Tibial nerve (tissue), 4 donors: ENCODE data around the gene AGFG2. TPM values are rescaled to one million over a fixed set of nuclear protein-coding genes. Genes with fewer than 3 reads are reported as not detected.

Experiments used
- DNase-seq, 2 donors: peaks; one replicate each; pipeline ENCODE4 v3.0.0-alpha.2; 2019; ENCODE audit warnings: low spot score in 2 of 2
- H3K27ac ChIP-seq, 4 donors: fragments of 200-600 bp; sonication (generic) in 3 of 4; one replicate each; pipeline ENCODE4 v1.5.1; 2017 to 2019; ENCODE audit warnings: mild to moderate bottlenecking in 1 of 4
- H3K27me3 ChIP-seq, 2 donors: fragments of 200-600 bp; sonication (generic) in 1 of 2; one replicate each; pipeline versions ENCODE4 v1.5.1 to v1.6.0; 2017 to 2019
- H3K36me3 ChIP-seq, 3 donors: fragments of 200-600 bp; sonication (generic); one replicate each; pipeline ENCODE4 v1.5.1; 2018 to 2019
- H3K4me1 ChIP-seq, 4 donors: fragments of 200-600 bp; sonication (generic) in 3 of 4; one replicate each; pipeline ENCODE4 v1.5.1; 2017 to 2019
- H3K4me3 ChIP-seq, 4 donors: fragments of 200-600 bp; sonication (generic) in 3 of 4; one replicate each; pipeline ENCODE4 v1.5.1; 2017 to 2019; ENCODE audit warnings: mild to moderate bottlenecking in 1 of 4, moderate library complexity in 1 of 4
- H3K9me3 ChIP-seq, 4 donors: fragments of 200-600 bp; sonication (generic) in 3 of 4; one replicate each; pipeline ENCODE4 v1.5.1; 2017 to 2019
- CTCF ChIP-seq, 5 experiments: fragments of 200-600 bp in 3 of 5; fragments of 450-650 bp in 2 of 5; sonication (generic) in 3 of 5; IDR thresholded peaks; one replicate each; pipeline ENCODE4 v1.5.1; 2016 to 2019; ENCODE audit warnings: antibody characterized with exemption in 5 of 5, mild to moderate bottlenecking in 3 of 5, moderate library complexity in 2 of 5
- EP300 ChIP-seq, 2 donors: sonication (generic); formaldehyde crosslinking; IDR thresholded peaks; one replicate each; pipeline ENCODE4 v1.6.1; 2017; ENCODE audit warnings: antibody characterized with exemption in 2 of 2, mild to moderate bottlenecking in 1 of 2
- POLR2A ChIP-seq, 2 donors: fragments of 450-650 bp; IDR thresholded peaks; one replicate each; pipeline ENCODE4 v1.6.1; 2017; ENCODE audit warnings: antibody characterized with exemption in 2 of 2, mild to moderate bottlenecking in 2 of 2, moderate library complexity in 2 of 2
- WGBS, 2 donors: methylation state at CpG; one replicate each; pipeline ENCODE4 v1.1.5; 2018; 5-methylcytosine and 5-hydroxymethylcytosine counted together
- total RNA-seq, 4 donors: library from RNA; depleted of rRNA; stranded (reverse); fragments of >200 nt; gene quantifications; one replicate each; pipeline ENCODE4 v1.1.0, GENCODE V29; 2016

Gene AGFG2
- total RNA-seq, 4 donors from 2014 or later: 17.1 to 54.6 (median 35.0) TPM

GRCh38 chr7:100504887-100505611, 34.0 kb upstream of the AGFG2 start:
- Histone ChIP-seq H3K27ac (no peak overlapping the region), H3K4me1 (peaks cover 0 to 11% (median 0%) of the 10 kb centered on the region in 4 donors), H3K4me3 (no peak overlapping the region), H3K27me3 (no peaks in the 10 kb centered on the region), H3K9me3 (no peaks in the 10 kb centered on the region), H3K36me3 (no peaks in the 10 kb centered on the region)
- TF ChIP-seq CTCF (IDR thresholded peaks at IDR 0.05) (no peak), EP300 (IDR thresholded peaks at IDR 0.05) (no peak), POLR2A (IDR thresholded peaks at IDR 0.05) (no peak)
- DNase-seq: no peak
- 88% methylated on average over 9 of the region's 9 CpGs for WGBS, 2 donors

- Histone ChIP-seq H3K36me3 (no peaks in the 10 kb centered on the region), H3K27ac (no peak overlapping the region), H3K9me3 (no peaks in the 10 kb centered on the region), H3K4me3 (no peak overlapping the region), H3K27me3 (no peaks in the 10 kb centered on the region), H3K4me1 (peaks cover 0 to 11% (median 0%) of the 10 kb centered on the region in 4 donors)
- DNase-seq: no peak
- no peak for TF ChIP-seq CTCF (IDR thresholded peaks at IDR 0.05)
- TF ChIP-seq POLR2A (IDR thresholded peaks at IDR 0.05): no peak
- no peak for TF ChIP-seq EP300 (IDR thresholded peaks at IDR 0.05)
- WGBS, 2 donors: 58 to 69% methylated on average over 7 to 8 of the region's 8 CpGs
Measured at GRCh38 chr7:100506356-100506923, 32.6 kb upstream of the AGFG2 start.

- H3K27me3 ChIP-seq: no peaks in the 10 kb centered on the region
- peak in 1 of 2 donors; percentile 44 for TF ChIP-seq EP300 (IDR thresholded peaks at IDR 0.05)
- TF ChIP-seq POLR2A (IDR thresholded peaks at IDR 0.05): no peak
- peak in 1 of 2 donors; percentile 42 for DNase-seq
Measured at GRCh38 chr7:100509231-100509630, 29.8 kb upstream of the AGFG2 start.

GRCh38 chr7:100510437-100511239, 28.4 kb upstream of the AGFG2 start:
- Histone ChIP-seq H3K4me3 (no peak overlapping the region), H3K27me3 (no peaks in the 10 kb centered on the region), H3K9me3 (no peaks in the 10 kb centered on the region), H3K4me1 (peaks cover 0 to 11% (median 2%) of the 10 kb centered on the region in 4 donors), H3K36me3 (no peaks in the 10 kb centered on the region), H3K27ac (no peak overlapping the region)
- 80 to 84% methylated on average over 9 of the region's 9 CpGs for WGBS, 2 donors
- no peak for DNase-seq
- TF ChIP-seq POLR2A (IDR thresholded peaks at IDR 0.05) (no peak), EP300 (IDR thresholded peaks at IDR 0.05) (no peak), CTCF (IDR thresholded peaks at IDR 0.05) (no peak)

More at GRCh38 chr7:100509231-100509630, 29.8 kb upstream of the AGFG2 start:
- Histone ChIP-seq H3K36me3 (no peaks in the 10 kb centered on the region), H3K27ac (peak overlapping the region in 1 of 4 donors; percentile 15), H3K9me3 (no peaks in the 10 kb centered on the region), H3K4me3 (no peak overlapping the region), H3K4me1 (peaks cover 0 to 5% (median 0%) of the 10 kb centered on the region in 4 donors)
- WGBS, 2 donors: 42 to 50% methylated on average over 11 to 14 of the region's 15 CpGs

- Histone ChIP-seq H3K9me3 (no peaks in the 10 kb centered on the region), H3K4me1 (peaks cover 0 to 26% (median 11%) of the 10 kb centered on the region in 4 donors), H3K27me3 (no peaks in the 10 kb centered on the region), H3K4me3 (no peak overlapping the region), H3K36me3 (no peaks in the 10 kb centered on the region), H3K27ac (no peak overlapping the region)
- 88 to 92% methylated on average over 9 of the region's 9 CpGs for WGBS, 2 donors
- no peak for DNase-seq
- no peak for TF ChIP-seq EP300 (IDR thresholded peaks at IDR 0.05)
- no peak for TF ChIP-seq CTCF (IDR thresholded peaks at IDR 0.05)
- TF ChIP-seq POLR2A (IDR thresholded peaks at IDR 0.05): no peak
Measured at GRCh38 chr7:100513212-100513810, 25.7 kb upstream of the AGFG2 start.
